Thoracic aorta (tissue), 2 donors: Measurements from ENCODE around the gene LRIG3. TPM values are rescaled to one million over a fixed set of nuclear protein-coding genes. Genes with fewer than 3 reads are reported as not detected.
A peak's percentile ranks its signal among the peaks of the same experiment; 100 is the strongest.

Experiments used
- ATAC-seq: fragments of 150-250 bp; one replicate; pipeline ENCODE4 v1.8.0; 2017; ENCODE audit warnings: low read depth; ENCODE audit not compliant: insufficient number of reproducible peaks, low FRiP score
- DNase-seq: peaks from one replicate; pipeline ENCODE4 v3.0.0-alpha.2; 2020; ENCODE audit warnings: low spot score
- H3K27ac ChIP-seq, 2 donors: fragments of 200-600 bp; sonication (generic); 1 replicate in 1 of 2; 2 replicates in 1 of 2; pipeline ENCODE4 v1.5.1; 2016; ENCODE audit warnings: mild to moderate bottlenecking in 2 of 2, moderate library complexity in 2 of 2
- H3K27me3 ChIP-seq: fragments of 200-600 bp; sonication (generic); replicated peaks from 2 replicates; pipeline ENCODE4 v1.6.0; 2016; ENCODE audit warnings: mild to moderate bottlenecking; ENCODE audit not compliant: insufficient read depth
- H3K36me3 ChIP-seq: fragments of 200-600 bp; sonication (generic); one replicate; pipeline ENCODE4 v1.5.1; 2016
- H3K4me1 ChIP-seq, 2 donors: fragments of 200-600 bp; sonication (generic); 1 replicate in 1 of 2; 2 replicates in 1 of 2; pipeline versions ENCODE4 v1.5.1 to v1.6.0; 2016; ENCODE audit warnings: low read depth in 2 of 2, mild to moderate bottlenecking in 1 of 2; ENCODE audit not compliant: control insufficient read depth in 1 of 2
- H3K4me3 ChIP-seq: fragments of 200-600 bp; sonication (generic); 2 replicates; pipeline ENCODE4 v1.5.1; 2016; ENCODE audit warnings: mild to moderate bottlenecking
- H3K9me3 ChIP-seq: fragments of 200-600 bp; sonication (generic); 2 replicates; pipeline ENCODE4 v1.5.1; 2016
- total RNA-seq, 2 donors: library from RNA; depleted of rRNA; stranded (reverse); fragments of >200 nt; gene quantifications; one replicate each; pipeline versions ENCODE4 v1.1.0 to v1.2.3, GENCODE V29; 2016
- TF ChIP-seq, protein P1 (sequence below): fragments of 200-600 bp; sonication (generic); IDR thresholded peaks from one replicate; pipeline ENCODE4 v1.5.1; 2019; ENCODE audit warnings: antibody characterized with exemption

The LRIG3 gene
- total RNA-seq, 2 donors from 2014 or later, result 34.4 to 70.0 TPM

DNA sequence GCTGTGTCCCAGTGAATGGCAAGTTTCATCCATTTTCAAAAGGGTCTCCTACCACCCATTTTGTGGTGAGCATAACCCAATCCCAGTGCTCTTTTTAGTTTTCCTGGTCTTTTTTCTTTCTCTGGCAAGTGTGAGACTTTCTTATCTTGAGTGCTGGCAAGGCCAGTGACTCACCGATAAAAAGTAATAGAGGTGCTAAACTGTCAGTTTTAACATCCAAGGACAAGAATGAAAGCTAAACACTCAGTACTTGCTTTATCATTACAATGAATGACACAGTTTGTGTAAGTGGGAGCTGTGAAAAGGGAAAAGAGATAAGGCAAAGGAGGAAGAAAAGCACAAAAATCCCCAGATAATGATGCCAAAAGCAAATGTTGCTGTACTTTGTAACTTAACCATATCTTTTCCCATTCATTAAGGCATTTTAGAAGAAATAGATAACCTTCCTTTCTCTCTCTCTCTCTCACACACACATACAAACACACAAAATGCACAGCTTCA, 4.9 kb upstream of the LRIG3 start:
- Histone ChIP-seq H3K27ac (no peak overlapping the region), H3K9me3 (no peaks in the 10 kb centered on the region), H3K4me3 (no peak overlapping the region), H3K4me1 (peaks cover 0 to 19% of the 10 kb centered on the region in 2 donors), H3K36me3 (no peaks in the 10 kb centered on the region), H3K27me3 (no peaks in the 10 kb centered on the region)
- no peak for ATAC-seq
- DNase-seq, result no peak
- TF ChIP-seq, protein P1, sequence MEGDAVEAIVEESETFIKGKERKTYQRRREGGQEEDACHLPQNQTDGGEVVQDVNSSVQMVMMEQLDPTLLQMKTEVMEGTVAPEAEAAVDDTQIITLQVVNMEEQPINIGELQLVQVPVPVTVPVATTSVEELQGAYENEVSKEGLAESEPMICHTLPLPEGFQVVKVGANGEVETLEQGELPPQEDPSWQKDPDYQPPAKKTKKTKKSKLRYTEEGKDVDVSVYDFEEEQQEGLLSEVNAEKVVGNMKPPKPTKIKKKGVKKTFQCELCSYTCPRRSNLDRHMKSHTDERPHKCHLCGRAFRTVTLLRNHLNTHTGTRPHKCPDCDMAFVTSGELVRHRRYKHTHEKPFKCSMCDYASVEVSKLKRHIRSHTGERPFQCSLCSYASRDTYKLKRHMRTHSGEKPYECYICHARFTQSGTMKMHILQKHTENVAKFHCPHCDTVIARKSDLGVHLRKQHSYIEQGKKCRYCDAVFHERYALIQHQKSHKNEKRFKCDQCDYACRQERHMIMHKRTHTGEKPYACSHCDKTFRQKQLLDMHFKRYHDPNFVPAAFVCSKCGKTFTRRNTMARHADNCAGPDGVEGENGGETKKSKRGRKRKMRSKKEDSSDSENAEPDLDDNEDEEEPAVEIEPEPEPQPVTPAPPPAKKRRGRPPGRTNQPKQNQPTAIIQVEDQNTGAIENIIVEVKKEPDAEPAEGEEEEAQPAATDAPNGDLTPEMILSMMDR, result no peak

DNA sequence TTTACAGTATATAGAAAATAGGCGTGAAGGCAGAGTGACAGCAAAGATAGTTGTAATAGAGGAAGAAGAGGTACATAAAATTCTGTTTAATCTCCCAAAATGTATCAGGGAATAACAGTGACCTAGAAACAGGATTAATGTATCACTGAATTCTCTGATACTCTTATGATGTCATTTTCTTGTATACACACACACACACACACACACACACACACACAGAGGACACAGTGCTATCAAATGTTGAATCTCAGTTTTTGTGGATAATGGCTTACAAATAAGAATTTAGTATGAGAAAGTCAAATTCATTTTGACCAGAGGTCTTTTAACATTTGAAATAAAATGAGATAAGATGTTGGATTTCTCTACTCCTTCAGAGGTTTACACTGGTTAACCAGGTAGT, 4.3 kb upstream of the LRIG3 start:
- H3K4me1 ChIP-seq, result peaks cover 0 to 19% of the 10 kb centered on the region in 2 donors
- no peak for ATAC-seq
- TF ChIP-seq, protein P1, result no peak

DNA sequence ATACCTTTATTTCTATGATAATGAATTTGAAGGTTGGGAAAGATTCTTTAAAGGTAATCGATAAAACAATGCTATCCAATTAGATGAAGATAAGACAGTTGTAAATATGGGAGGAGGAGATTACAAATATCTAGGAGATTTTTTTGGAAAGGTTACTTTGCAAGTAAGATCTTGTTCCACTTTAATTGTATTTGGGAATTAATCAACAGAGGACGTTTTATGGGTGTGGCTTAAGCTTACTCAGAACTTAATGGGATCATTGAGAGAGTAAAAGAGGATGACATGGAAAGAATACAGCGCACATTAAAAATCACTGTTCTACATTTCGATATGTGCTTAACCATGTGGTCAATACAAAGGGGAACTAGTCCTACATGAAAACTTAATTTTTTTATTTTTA, 3.5 kb upstream of the LRIG3 start:
- ATAC-seq (no peak), DNase-seq (no peak)
- Histone ChIP-seq H3K27ac (no peak overlapping the region), H3K4me1 (peaks cover 0 to 19% of the 10 kb centered on the region in 2 donors), H3K9me3 (no peaks in the 10 kb centered on the region), H3K36me3 (no peaks in the 10 kb centered on the region), H3K4me3 (no peak overlapping the region), H3K27me3 (no peaks in the 10 kb centered on the region)
- TF ChIP-seq, protein P1, result no peak

More for the DNA sequence above, 4.3 kb upstream of the LRIG3 start:
- Histone ChIP-seq H3K27ac (no peak overlapping the region), H3K9me3 (no peaks in the 10 kb centered on the region), H3K4me3 (no peak overlapping the region), H3K36me3 (no peaks in the 10 kb centered on the region), H3K27me3 (no peaks in the 10 kb centered on the region)
- no peak for DNase-seq

DNA sequence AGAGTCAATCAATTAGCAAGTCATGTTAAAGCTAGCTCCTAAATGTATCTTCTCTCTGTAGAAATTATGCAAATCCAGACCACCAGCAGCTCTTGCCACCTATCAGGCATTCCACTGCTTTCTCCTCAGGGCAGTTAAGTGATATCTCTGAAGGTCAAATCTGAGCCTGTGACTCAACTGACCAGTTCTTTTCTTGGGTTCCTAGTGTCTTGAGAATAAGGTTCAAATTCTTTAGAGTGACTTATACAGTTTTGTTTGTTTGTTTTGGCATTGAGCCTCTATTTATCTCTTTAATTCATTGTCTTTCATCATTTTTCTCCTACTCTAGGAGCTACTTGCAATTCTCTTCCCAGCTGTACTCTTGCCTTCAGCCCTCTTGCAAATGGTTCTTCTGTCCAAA, 2.5 kb upstream of the LRIG3 start:
- H3K36me3 ChIP-seq, result no peaks in the 10 kb centered on the region
- TF ChIP-seq, protein P1, result no peak
- ATAC-seq (no peak), DNase-seq (no peak)
- H3K4me3 ChIP-seq, result no peak overlapping the region
- H3K27me3 ChIP-seq, result no peaks in the 10 kb centered on the region
- H3K27ac ChIP-seq, result no peak overlapping the region
- H3K4me1 ChIP-seq, result peaks cover 0 to 19% of the 10 kb centered on the region in 2 donors
- H3K9me3 ChIP-seq, result no peaks in the 10 kb centered on the region

DNA sequence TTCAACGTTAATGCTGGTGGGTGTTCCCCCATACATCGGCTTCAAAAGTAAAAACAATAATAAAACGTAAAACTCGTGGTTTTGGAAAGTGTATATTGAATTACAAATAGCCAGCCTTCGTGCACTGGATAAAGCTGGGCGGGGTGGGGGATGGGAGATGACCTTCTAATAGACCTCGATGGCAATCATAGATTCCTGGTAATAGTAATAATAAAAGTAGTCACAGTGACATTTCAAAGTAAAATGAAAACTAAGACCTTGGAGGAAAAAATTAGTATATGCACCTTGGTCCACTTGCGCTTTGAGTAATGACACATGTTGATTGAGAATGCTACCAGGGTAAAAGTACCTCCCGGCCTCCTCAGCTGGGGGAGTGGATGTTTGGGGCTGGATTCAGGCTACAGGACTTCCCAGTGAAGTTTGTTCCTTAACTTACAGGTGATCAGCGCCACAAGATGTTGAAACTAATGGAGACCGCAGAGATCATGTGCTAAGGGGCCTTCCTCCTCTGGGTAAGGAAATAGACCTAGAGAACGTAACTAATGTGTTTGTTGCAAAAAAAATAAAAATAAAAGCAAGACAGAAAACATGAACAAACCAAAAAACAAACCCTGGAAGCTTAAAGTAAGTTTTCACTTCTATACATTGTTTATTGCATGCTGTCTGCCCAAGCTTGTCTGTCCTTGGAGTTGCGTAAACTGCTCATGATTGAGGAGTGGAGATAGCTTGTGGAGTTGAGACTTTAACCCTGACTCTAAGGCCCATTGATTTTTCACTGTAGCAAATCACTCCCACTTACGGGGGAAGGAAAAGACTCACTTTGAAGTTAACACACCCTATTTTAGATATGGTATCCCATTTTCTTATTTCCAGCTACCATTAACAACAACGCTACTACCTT, 907 bp upstream of the LRIG3 start:
- TF ChIP-seq, protein P1, result no peak
- ATAC-seq (no peak), DNase-seq (no peak)
- Histone ChIP-seq H3K27ac (peak overlapping the region; percentile 92 to 95), H3K27me3 (no peaks in the 10 kb centered on the region), H3K36me3 (no peaks in the 10 kb centered on the region), H3K4me1 (peaks cover 5 to 25% of the 10 kb centered on the region in 2 donors), H3K4me3 (peak overlapping the region; percentile 81), H3K9me3 (no peaks in the 10 kb centered on the region)
